A204.1 (cell line): ENCODE data around the gene TBC1D21.

Source experiments
- FAIRE-seq: peaks from 2 replicates; lab custom pipeline; 2012; peaks lifted over from hg19 to GRCh38; lab: Jason Lieb, UNC

TBC1D21 gene

GRCh38 chr15:73889053-73889761 is 15.8 kb downstream of the TBC1D21 start:
- no peak for FAIRE-seq

GRCh38 chr15:73889762-73890124 is 16.4 kb downstream of the TBC1D21 start:
- no peak for FAIRE-seq

DNA sequence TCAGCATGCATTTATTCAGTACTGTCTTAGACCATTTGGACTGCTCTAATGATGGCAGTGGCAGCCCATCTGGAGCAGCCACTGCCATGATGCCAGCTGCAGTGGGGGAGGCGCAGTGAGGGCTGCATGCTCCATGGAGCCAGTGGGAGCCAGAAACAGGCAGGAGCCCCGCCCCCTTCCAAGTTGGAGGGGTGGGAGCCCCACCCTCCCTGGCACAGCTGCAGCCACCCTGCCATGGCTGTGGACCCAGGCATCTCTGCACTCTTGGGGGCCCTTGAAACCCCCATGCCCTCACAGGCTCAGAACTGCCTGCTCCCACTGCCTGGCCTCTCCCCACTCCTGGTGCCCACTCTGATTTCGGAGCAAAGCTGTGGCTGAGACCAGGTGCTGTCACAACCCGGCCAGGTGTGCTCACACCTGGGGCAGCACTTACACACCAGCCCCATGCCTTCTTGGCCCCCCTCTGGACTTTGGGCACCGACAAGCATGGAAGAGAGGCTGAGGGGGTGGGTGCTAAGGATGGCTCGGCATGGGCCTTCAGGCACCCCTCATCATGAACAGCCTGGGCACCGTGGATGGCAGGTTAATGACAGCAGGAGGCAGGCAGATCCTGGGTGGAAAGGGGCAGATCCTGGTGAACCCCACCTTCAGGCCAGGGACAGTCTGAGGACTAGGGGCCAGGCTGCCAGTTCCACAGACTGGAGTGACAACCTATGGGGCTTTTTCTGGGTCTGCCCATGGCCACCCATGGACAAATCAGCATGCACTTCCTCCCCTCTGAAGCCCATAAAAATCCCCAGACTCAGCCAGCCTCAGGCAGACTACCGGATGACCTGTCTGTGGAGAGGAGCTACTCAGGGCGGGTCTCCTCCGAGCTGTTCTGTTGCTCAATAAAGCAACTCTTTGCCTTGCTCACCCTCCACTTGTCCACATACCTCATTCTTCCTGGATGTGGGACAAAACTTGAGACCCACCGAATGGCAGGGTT is 18.3 kb downstream of the TBC1D21 start:
- no peak for FAIRE-seq

DNA sequence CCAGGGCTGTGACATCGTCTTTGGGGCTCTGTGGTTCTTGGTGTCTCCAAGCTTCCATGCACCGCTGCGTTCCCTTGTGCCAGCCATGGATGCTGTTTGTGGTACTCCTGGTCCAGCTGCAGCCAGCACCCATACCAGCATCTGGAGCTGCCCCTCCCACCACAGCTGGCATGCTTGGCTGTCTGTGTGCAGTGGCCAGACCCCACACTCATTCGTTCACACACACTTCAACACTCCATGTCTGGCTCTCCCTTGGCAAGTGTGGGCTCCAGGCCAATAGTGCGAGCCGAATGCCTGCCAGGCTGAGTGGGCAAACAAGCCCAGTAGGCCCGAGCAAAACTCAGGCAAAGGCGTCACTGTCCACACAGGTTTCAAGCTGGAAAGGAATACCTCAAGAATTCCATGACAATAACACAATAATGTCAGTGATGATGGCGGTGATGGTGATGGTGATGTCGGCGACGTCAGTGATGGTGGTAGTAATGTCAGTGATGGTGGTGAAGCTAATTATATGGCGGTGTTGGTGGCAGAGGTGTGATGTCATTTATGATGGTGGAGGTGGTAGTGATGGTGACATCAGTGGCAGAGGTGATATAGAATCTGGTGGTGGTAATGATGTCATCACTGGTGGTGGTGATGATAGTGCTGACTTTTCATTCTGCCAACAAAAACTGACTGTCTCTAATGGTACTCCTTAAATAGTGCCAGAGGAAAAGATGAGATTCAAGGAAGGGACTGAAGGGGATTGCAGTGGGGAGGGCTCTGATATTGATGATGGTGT is 19.3 kb downstream of the TBC1D21 start:
- FAIRE-seq, result no peak

DNA sequence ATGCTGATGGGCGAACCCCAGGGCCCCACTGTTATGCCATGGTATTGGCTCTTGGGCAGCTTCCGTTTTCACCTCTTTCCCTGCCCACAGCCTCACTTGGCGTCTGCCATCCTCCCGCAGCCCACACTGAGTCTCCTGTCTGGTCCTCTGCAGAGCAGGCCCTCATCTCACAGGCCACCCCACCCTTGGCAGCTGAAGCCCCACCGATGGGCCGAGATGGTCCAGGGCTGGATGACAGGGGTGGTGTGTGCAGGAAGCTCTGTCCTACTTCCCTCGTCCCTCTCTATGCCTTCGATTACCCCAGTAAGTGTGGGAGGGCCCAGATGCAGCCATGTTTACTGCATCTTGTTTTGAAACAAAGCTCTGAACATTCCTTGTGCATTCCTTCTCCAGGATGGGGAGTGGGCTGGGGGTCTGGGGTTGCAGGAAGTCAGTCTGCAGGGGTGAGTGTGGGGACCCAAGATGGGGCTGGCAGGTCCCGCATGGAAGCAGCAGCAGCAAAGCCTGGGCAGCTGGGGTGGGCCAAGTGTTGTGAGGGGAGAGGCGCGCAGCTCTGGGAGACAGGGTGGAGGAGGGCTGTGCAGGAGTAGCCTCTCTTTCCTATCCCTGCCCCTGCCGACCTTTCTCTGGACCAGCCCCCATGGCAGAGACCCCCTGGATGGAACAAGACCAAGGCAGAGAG is 20.9 kb downstream of the TBC1D21 start:
- no peak for FAIRE-seq

- no peak for FAIRE-seq
Observed at GRCh38 chr15:73897441-73898261, 24.3 kb downstream of the TBC1D21 start.

- FAIRE-seq, result no peak
Observed at GRCh38 chr15:73899197-73900094, 26.1 kb downstream of the TBC1D21 start.

- FAIRE-seq, result no peak
Observed at GRCh38 chr15:73900095-73900712, 26.8 kb downstream of the TBC1D21 start.

DNA sequence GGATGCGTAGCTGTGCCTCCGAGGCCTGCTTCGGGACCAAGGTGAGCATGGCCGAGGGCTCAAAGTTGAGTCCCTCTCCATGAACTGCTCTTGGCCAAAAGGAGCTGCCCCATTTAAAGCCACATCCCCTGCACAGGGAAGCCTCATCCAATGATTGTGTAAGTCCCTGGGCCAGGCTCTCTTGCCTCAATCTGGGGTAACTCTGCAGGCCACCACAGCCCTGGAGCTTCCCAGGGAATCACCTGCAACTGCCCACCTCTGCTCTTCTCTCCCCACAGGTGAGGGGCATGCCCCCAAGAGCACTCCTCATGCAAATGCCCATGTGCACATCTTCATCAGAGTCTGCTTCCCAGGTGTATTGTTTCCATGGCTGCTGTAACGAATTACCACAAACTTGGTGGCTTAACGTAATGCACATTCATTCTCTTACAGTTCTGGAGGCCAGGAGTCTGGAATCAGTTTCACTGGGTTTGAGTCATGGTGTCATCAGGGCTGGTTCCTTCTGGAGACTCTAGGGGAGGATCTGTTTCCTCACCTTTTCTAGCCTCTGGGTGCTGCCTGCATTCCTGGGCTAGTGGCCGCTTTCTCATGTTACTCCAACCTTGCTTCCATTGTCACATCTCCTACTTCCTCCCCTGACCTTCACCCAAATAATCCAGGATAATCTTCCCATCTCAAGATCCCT is 27.9 kb downstream of the TBC1D21 start:
- FAIRE-seq, result no peak

DNA sequence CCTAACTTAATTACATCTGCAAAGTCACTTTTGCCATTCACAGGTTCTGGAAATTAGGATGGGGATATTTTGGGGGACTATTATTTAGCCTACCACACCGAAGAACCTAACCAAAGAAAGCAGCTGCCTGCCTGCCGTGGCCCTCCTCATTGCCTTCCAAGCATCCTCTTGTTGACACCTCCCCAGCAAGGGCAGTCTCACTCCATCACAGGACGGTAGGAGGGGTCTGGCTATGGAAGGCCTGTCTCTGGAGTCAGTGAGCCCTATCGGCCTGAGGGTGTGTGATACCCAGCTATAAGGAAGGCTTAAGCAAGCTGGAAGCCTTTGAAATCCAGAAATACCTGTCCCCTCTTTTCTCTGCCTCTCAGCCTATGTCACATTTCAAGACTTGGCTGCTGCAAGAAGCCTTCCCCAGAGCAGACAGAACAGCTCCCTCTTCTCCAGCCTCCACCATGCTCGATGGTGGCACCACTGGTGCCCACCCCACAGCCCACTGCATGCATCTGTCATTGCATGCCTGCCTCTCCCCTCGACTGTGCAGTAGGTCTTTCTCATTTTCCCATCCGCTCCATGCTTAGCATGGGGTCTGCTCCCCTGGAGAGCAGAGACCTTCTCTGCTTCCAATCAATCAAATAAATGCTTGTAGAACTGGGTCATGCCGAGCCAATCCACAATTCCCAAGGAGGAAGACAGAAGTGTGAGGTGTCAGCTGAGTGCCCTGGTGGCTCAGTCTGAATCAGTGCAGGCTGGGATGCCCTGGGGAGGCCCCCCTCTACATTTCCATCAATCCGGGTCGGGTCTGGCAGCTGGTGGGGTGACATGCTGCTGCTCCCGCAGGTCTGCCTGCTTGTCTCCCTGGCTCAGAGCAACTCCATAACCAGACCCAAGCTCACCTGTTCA is 29.0 kb downstream of the TBC1D21 start:
- no peak for FAIRE-seq

DNA sequence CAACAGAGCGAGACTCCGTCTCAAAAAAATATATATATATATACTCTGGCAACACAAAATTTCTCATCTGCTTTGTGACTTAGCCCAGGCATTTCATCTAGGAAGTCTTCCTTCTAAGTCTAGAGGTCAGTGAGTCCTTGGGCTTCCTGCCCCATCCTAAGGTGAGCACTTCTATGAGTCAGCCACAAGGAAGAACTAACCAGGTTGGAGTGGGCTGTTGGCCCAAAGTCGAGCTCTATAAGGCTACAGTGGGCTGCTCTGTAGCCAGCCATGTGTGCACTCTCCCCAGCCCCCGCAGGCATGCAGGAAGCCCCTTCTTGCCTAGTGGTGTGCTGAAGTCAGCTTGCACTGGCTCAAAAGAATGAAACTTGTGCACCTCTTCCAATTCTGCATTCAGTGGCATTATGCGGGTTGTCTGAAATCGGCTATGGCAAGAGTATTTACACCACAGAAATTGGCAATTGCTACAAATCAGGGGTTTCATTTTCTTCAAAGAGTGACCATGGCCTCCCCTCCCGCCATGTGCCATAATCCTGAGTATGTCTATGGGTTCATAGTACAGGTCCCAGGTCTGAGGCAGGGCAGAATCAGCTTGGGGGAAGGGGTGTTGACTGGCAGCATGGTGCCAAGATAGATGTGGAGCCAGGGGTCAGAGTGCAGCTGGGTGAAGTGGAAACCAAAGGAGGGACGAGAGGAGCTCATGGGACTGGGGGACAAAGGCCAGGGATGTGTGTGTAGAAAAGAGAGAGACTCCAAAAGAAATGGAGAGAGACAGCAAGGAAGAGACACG is 30.9 kb downstream of the TBC1D21 start:
- no peak for FAIRE-seq

DNA sequence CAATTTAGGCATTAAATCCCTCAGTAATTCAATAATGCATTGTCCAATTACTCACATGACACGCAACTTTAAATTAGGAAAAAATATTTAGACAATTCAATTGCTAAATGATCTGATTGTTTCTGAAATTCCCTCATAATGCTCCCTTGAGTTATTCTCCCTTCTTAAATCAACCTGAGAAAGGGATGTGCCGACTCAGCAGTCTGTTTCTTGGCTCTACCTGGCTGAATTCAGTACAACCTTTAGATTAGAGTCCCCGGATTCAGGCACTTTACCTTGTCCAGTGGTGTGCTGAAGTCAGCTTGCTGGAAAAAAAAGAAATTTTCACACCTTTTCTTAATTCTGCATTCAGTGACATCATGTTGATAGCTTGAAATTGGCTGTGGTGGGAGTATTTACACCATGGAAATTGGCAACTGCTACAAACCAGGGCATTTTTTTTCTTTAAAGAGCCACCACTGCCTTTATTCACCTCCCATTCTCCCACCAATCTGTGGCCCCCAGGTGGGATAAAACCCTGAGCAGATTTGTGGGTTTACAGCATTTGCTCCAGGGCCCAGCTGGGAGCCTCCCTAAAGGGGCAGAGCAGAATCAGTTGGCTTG is 32.0 kb downstream of the TBC1D21 start:
- no peak for FAIRE-seq

GRCh38 chr15:73906346-73907034 is 33.1 kb downstream of the TBC1D21 start:
- no peak for FAIRE-seq

DNA sequence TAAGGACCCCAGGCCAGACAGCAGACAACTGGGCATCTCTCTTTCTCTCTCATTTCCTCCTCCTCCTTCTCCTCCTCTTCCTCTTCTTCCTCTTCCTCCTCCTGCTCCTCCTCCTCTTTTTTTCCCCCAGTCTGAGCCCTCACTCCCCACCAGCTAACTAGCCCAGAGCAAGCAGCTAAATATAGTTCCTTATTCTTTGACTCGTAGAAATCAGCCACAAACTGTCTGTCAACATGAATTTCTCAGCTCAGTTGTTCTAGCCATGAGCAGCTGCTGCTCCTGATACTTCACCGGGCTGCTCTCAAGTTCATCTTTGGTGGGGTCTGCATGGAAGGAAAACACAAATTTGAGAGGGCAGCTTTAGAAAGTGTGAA is 33.7 kb downstream of the TBC1D21 start:
- FAIRE-seq, result no peak

GRCh38 chr15:73908030-73908821 is 34.9 kb downstream of the TBC1D21 start:
- FAIRE-seq, result no peak

DNA sequence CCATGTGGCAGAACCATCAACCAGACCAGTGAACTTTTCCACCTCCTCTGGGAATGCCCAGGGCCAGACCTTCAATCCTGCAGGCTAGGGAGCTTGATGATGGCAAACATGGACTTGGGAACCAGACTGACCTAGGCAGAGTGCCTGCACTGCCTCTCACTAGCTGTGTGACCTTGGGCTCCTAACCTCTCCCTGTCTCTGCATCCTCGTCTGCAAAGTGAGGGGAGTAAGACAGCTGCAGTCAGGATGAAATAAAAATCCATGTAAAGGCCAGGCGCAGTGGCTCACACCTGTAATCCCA is 35.4 kb downstream of the TBC1D21 start:
- FAIRE-seq, result no peak
